Fibroblast of villous mesenchyme (primary cell): ENCODE measurements around the gene MYRF. TPM values are rescaled to one million over a fixed set of nuclear protein-coding genes. Genes with fewer than 3 reads are reported as not detected.

Source experiments
- DNase-seq: peaks from one replicate; pipeline ENCODE4 v3.0.0-alpha.2; 2010; ENCODE audit warnings: low read depth
- H3K4me3 ChIP-seq: 2 replicates; pipeline ENCODE4 v1.5.1; 2011; ENCODE audit warnings: low read depth, mild to moderate bottlenecking, low read length
- CTCF ChIP-seq: IDR thresholded peaks from 2 replicates; pipeline ENCODE4 v1.5.1; 2012; ENCODE audit warnings: low read depth, mild to moderate bottlenecking, low read length; ENCODE audit not compliant: insufficient read depth
- total RNA-seq: library from RNA; depleted of rRNA; stranded (reverse); fragments of >200 nt; gene quantifications from 2 replicates; pipeline ENCODE4 v1.2.3, GENCODE V29; 2012

MYRF gene
- total RNA-seq, 1 donor, result 2.6 TPM

- DNase-seq, result no peak
- no peak overlapping the region for H3K4me3 ChIP-seq
- TF ChIP-seq CTCF, result no peak
Measured at GRCh38 chr11:61779666-61780525, 27.5 kb downstream of the MYRF start.

DNA sequence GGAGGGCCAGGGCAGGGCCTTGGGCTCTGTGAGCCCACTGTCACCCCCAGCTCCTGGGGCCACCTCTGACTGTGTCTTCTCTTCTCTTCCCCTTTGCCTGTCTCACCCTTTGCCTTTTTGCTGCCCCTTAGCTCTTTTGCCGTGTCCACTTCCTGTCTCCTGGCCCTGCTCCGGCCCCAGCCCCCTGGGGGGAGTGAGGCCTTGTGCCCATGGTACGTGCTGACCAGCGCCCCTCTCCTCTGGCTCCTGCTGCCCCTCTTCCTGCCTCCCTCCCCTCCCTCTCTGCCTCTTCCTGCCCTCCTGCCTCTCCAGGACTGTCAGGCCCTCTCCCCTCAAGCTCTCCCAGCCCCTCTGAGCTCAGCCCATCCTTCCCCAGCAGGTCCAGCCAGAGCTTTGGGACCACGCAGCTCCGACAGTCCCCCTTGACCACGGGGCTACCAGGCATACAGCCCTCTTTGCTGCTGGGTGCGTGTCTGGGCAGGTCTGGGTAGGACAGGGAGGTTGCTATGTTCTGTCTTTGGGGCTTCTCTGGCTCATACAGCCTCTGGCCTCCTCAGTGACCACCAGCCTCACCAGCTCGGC lies 28.2 kb downstream of the MYRF start:
- no peak overlapping the region for H3K4me3 ChIP-seq
- TF ChIP-seq CTCF, result no peak

DNA sequence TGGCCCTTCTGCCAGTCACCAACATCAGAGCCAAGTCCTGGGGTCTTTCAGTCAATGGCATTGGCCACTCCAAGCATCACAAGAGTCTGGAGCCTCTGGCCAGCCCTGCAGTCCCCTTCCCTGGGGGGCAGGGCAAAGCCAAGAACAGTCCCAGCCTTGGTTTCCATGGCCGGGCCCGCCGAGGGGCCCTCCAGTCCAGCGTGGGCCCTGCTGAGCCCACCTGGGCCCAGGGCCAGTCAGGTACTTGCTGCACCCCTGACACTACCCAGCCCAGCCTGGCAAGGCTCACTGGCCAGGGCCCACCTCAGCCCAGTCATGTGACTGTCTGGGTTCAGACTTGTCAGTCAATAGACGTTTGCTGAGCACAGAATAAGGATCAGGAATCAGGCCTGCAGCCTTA lies 29.1 kb downstream of the MYRF start:
- TF ChIP-seq CTCF, result no peak
- no peak for DNase-seq
- H3K4me3 ChIP-seq, result no peak overlapping the region

More for the DNA sequence above, 28.2 kb downstream of the MYRF start:
- DNase-seq, result no peak

DNA sequence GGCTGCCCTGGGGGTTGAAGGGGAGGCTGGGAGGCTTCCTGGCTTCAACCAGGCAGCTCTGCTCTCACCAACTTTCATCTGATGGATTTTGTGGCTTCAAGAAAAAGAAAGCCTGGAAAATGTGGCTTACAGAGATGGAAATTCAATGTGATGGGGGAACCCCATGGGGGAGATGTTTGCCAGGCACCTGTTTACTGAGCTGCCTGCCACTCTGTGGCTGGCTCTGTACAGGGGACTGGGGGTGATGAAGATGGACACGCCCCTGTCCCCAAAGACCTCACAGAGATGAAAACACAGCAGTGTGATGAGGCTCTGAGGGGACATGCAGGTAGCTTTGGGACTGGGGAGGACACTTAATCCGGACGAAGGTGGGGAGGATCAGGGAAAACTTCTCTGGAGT lies 29.9 kb downstream of the MYRF start:
- no peak overlapping the region for H3K4me3 ChIP-seq
- no peak for DNase-seq
- no peak for TF ChIP-seq CTCF

DNA sequence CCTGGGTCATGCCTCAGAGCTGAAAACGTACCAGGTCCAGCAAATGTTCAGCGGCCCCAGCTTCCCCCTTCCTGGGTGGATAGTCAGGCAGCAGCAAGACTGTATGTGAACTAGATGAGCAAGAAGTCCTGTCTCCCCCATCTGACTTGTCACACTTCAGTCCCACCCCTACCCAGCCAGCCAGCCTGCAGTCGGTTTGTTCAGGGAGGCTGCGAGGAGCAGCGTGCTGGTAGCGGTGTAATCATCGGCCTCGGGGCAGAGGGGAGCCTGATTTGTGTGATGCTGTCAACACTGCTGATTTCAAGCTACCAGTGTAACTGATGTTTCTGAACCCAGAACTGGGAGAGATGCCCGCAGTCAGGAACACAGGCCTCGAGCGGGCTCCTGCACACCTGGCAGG lies 30.4 kb downstream of the MYRF start:
- H3K4me3 ChIP-seq, result no peak overlapping the region
- no peak for DNase-seq
- TF ChIP-seq CTCF, result no peak

- peak; percentile 52 for DNase-seq
- TF ChIP-seq CTCF, result no peak
Measured at GRCh38 chr11:61783717-61784505, 31.5 kb downstream of the MYRF start.

More at GRCh38 chr11:61783717-61784505, 31.5 kb downstream of the MYRF start:
- no peak overlapping the region for H3K4me3 ChIP-seq
